HCT116 (cell line): ENCODE measurements around the gene PPID.

ENCODE experiments used
- EZH2phosphoT487 ChIP-seq: fragments of 200-600 bp; IDR thresholded peaks from 2 replicates; pipeline ENCODE4 v1.6.1; 2018; ENCODE audit warnings: antibody characterized with exemption, borderline replicate concordance
- JUND ChIP-seq: IDR thresholded peaks from 2 replicates; pipeline ENCODE4 v1.6.1; 2012
- POLR2A ChIP-seq: IDR thresholded peaks from 2 replicates; pipeline ENCODE4 v1.7.0; 2011; ENCODE audit warnings: borderline replicate concordance; ENCODE audit not compliant: insufficient read depth, insufficient read length; ENCODE audit errors: extremely low read depth
- POLR2AphosphoS5 ChIP-seq: IDR thresholded peaks from 2 replicates; pipeline ENCODE4 v1.6.1; 2011; ENCODE audit warnings: mild to moderate bottlenecking, low read depth, low read length, moderate library complexity
- RAD21 ChIP-seq: IDR thresholded peaks from 2 replicates; pipeline ENCODE4 v1.6.1; 2012; ENCODE audit warnings: low read depth, mild to moderate bottlenecking
- SIN3A ChIP-seq: IDR thresholded peaks from 2 replicates; pipeline ENCODE4 v1.6.1; 2012; ENCODE audit warnings: low read depth
- TF ChIP-seq, protein P1 (sequence below), 3 experiments: fragments of 200-600 bp in 1 of 3; sonication (generic) in 1 of 3; IDR thresholded peaks in 2 of 3; conservative IDR thresholded peaks in 1 of 3; 2 replicates each; pipeline ENCODE4 v1.5.1; 2012 to 2017; ENCODE audit warnings: low read depth in 2 of 3, low read length in 2 of 3, antibody characterized with exemption in 1 of 3, borderline replicate concordance in 1 of 3, control low read depth in 1 of 3, mild to moderate bottlenecking in 1 of 3, mixed read lengths in 1 of 3, mixed run types in 1 of 3, moderate library complexity in 1 of 3; ENCODE audit not compliant: insufficient read depth in 1 of 3
- TF ChIP-seq, protein P2 (sequence below): IDR thresholded peaks from 2 replicates; pipeline ENCODE4 v1.6.1; 2012
- TF ChIP-seq, protein P3 (sequence below): IDR thresholded peaks from 2 replicates; pipeline ENCODE4 v1.6.1; 2012; ENCODE audit warnings: low read depth

DNA sequence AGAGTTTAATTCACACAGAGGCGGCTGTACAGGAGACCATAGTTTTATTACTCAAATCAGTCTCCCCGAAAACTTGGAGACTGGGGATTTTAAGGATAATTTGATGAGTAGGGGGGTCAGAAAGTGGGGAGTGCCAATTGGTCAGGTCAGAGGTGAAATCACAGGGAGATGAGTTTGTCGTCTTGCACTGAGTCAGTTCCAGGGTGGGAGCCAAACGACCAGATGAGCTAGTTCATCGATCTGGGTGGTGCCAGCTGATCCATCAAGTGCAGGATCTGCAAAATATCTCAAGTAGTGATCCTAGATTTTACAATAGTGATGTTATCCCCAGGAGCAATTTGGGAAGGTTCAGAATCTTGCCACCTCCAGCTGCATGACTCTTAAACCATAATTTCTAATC, 47.1 kb downstream of the PPID start:
- TF ChIP-seq, protein P1, sequence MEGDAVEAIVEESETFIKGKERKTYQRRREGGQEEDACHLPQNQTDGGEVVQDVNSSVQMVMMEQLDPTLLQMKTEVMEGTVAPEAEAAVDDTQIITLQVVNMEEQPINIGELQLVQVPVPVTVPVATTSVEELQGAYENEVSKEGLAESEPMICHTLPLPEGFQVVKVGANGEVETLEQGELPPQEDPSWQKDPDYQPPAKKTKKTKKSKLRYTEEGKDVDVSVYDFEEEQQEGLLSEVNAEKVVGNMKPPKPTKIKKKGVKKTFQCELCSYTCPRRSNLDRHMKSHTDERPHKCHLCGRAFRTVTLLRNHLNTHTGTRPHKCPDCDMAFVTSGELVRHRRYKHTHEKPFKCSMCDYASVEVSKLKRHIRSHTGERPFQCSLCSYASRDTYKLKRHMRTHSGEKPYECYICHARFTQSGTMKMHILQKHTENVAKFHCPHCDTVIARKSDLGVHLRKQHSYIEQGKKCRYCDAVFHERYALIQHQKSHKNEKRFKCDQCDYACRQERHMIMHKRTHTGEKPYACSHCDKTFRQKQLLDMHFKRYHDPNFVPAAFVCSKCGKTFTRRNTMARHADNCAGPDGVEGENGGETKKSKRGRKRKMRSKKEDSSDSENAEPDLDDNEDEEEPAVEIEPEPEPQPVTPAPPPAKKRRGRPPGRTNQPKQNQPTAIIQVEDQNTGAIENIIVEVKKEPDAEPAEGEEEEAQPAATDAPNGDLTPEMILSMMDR (IDR thresholded peaks at IDR 0.05 in 2 of 3, conservative IDR thresholded peaks at IDR 0.05 in 1 of 3; ENCODE audit: borderline replicate concordance in 1 of 3, insufficient read depth in 1 of 3, low read depth in 2 of 3, low read length in 2 of 3), result no peak
- TF ChIP-seq POLR2AphosphoS5 (no peak), POLR2A (no peak), SIN3A (no peak), RAD21 (no peak), EZH2phosphoT487 (no peak), JUND (no peak)
- TF ChIP-seq, protein P2, sequence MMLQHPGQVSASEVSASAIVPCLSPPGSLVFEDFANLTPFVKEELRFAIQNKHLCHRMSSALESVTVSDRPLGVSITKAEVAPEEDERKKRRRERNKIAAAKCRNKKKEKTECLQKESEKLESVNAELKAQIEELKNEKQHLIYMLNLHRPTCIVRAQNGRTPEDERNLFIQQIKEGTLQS, result no peak
- TF ChIP-seq, protein P3, sequence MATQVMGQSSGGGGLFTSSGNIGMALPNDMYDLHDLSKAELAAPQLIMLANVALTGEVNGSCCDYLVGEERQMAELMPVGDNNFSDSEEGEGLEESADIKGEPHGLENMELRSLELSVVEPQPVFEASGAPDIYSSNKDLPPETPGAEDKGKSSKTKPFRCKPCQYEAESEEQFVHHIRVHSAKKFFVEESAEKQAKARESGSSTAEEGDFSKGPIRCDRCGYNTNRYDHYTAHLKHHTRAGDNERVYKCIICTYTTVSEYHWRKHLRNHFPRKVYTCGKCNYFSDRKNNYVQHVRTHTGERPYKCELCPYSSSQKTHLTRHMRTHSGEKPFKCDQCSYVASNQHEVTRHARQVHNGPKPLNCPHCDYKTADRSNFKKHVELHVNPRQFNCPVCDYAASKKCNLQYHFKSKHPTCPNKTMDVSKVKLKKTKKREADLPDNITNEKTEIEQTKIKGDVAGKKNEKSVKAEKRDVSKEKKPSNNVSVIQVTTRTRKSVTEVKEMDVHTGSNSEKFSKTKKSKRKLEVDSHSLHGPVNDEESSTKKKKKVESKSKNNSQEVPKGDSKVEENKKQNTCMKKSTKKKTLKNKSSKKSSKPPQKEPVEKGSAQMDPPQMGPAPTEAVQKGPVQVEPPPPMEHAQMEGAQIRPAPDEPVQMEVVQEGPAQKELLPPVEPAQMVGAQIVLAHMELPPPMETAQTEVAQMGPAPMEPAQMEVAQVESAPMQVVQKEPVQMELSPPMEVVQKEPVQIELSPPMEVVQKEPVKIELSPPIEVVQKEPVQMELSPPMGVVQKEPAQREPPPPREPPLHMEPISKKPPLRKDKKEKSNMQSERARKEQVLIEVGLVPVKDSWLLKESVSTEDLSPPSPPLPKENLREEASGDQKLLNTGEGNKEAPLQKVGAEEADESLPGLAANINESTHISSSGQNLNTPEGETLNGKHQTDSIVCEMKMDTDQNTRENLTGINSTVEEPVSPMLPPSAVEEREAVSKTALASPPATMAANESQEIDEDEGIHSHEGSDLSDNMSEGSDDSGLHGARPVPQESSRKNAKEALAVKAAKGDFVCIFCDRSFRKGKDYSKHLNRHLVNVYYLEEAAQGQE, result no peak
